Motor neuron (in vitro differentiated cells): ENCODE data around the gene SEMA3G. TPM values are rescaled to one million over a fixed set of nuclear protein-coding genes. Genes with fewer than 3 reads are reported as not detected.

Source experiments
- ATAC-seq, 8 experiments: fragments of 200-7000 bp; cut with Tn5 transposase; replicated peaks in 6 of 8; 2 replicates each; pipeline ENCODE4 v1.8.0; 2021; ENCODE audit warnings: mild to moderate bottlenecking in 8 of 8, moderate library complexity in 8 of 8
- H3K27ac ChIP-seq, 2 donors: fragments of 250-450 bp; sonication (Bioruptor Pico); 2 replicates each; pipeline ENCODE4 v1.9.0; 2021; ENCODE audit warnings: antibody characterized with exemption in 2 of 2, mild to moderate bottlenecking in 2 of 2, moderate library complexity in 1 of 2
- H3K4me1 ChIP-seq, 2 donors: fragments of 250-450 bp; sonication (Bioruptor Pico); replicated peaks in 1 of 2; 2 replicates each; pipeline ENCODE4 v1.6.1; 2021; ENCODE audit warnings: antibody characterized with exemption in 2 of 2, mild to moderate bottlenecking in 2 of 2, moderate library complexity in 1 of 2
- H3K4me3 ChIP-seq, 5 donors: fragments of 250-450 bp; sonication (Bioruptor Pico); 2 replicates each; pipeline ENCODE4 v1.9.0; 2021; ENCODE audit warnings: antibody characterized with exemption in 5 of 5, mild to moderate bottlenecking in 5 of 5, moderate library complexity in 4 of 5
- WGBS, 10 experiments: fragments of 450-650 bp; shearing (Covaris generic); methylation state at CpG; one replicate each; pipeline ENCODE4 v1.0.0; 2022; 5-methylcytosine and 5-hydroxymethylcytosine counted together
- in situ Hi-C, 9 experiments: fragments of 400-800 bp; cut with MboI; loops; one replicate each; pipeline ENCODE4 v1.15.0; 2021; ENCODE audit warnings: low sequenced_read_pairs in 9 of 9, low pct_unique_long_range_greater_than_20kb in 2 of 9; ENCODE audit not compliant: unreplicated experiment in 9 of 9
- total RNA-seq, 8 experiments: library from RNA; unstranded; fragments of 300-600 nt; gene quantifications; 2 replicates each; pipeline versions ENCODE4 v1.2.3 to v1.2.4, GENCODE V29; 2022

SEMA3G gene
- total RNA-seq, 8 experiments from 2014 or later: 0.05 to 0.91 (median 0.19) TPM

DNA sequence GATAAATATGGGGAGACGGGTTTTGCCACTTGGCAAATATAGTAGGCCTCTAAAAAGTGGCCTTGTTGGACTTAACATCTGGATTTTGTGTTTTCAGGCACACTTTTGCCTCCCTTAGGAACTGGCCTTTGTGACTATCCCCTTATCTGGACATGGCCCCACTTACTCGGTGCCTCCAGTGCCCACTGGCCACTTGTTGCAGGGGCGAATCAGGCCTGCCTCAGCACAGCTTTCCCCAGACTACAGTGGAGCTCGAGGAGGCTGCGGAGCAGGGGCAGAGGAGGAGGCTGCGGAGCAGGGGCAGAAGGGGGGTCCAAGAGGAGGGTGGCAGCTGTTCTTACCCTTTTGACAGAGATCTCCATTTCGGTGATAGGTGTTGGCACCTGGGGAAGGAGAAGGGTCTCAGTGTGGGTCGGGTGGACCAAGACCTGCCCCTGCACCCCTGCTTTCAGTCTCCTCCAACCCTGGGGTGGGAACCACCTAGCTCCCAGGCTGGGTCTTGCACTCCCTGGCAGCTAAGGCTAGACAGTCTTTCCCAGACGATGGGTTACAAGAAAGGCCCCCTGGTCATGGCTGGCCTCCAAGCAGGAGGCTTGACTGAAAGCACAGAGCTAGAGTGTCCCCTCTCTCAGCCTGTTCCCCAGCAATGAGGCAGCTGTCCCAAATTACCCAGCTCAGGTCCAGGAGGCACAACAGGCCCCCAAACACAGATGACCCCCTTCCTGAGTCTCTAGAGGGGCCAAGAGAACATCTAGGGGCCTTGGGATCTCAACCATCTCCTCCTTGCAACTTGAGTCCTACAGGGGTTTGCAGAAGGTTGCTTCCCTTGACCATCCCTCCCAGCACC is 6.1 kb downstream of the SEMA3G start:
- no peak for ATAC-seq
- 60 to 100% (median 80%) methylated on average over 1 to 5 of the region's 9 CpGs; no CpG with 5 or more reads in 6 of the 10 experiments for WGBS, 10 experiments
- Histone ChIP-seq H3K27ac (no peak overlapping the region), H3K4me3 (no peak overlapping the region), H3K4me1 (peaks cover 16 to 19% of the 10 kb centered on the region in 2 donors)
- in situ Hi-C loops: no loop called here

DNA sequence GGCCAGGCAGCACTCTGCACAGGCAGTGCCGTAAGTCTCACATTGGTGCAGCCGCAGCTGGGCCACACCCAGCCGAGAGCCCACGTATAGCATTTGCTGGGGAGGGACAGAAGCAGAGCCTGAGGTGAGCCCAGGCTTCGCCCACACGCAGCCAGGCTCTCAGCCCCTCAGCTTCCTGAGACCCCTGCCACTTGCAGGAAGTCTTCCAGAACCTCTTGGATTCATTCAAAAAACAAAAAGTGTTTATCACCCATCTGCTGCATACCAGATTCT is 6.9 kb downstream of the SEMA3G start:
- Histone ChIP-seq H3K27ac (no peak overlapping the region), H3K4me1 (peaks cover 24 to 26% of the 10 kb centered on the region in 2 donors), H3K4me3 (no peak overlapping the region)
- in situ Hi-C loops: no loop called here
- no peak for ATAC-seq
- WGBS, 10 experiments: 70 to 83% (median 80%) methylated on average over 1 to 2 of the region's 6 CpGs; no CpG with 5 or more reads in 6 of the 10 experiments

DNA sequence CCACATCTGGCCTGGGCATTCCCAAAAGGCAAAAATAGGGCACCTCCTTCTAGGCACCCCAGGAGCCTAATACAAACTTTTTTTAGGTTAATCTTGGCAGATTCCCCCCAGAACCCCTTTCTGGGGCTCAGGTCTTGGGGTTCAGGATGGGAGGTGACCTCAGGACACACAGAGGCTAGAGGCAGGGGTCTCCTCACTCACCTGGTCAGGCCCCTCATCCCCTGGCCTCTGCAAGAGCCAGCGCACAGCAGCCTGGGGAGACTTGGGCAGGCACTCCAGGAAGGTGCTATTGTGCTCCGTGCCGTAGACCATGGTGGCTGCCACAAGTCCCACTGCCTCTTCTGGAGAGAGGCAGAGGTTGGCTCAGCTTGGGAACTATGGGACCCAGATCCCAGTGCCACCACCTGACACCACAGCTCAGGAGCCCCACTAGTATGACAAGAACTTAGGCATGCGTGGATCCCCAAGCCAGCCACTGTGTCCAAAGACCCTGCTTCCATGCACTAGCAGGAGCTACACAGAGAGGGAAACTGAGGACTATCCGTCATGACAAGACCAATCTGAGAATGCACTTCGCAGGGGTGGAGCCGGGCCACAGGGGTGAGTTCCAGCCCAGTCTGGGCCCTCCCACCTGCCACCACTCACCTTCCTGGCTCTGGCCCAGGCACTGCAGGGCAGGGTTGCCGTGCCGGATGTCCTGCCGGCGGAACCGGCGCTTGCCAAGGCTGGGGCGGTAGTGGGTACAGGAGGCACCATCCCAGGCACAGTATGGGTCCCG is 7.4 kb downstream of the SEMA3G start:
- Histone ChIP-seq H3K27ac (no peak overlapping the region), H3K4me3 (no peak overlapping the region), H3K4me1 (peaks cover 29 to 30% of the 10 kb centered on the region in 2 donors)
- 85 to 100% (median 90%) methylated on average over 1 to 3 of the region's 15 CpGs; no CpG with 5 or more reads in 5 of the 10 experiments for WGBS, 10 experiments
- in situ Hi-C loops: no loop called here
- no peak for ATAC-seq

DNA sequence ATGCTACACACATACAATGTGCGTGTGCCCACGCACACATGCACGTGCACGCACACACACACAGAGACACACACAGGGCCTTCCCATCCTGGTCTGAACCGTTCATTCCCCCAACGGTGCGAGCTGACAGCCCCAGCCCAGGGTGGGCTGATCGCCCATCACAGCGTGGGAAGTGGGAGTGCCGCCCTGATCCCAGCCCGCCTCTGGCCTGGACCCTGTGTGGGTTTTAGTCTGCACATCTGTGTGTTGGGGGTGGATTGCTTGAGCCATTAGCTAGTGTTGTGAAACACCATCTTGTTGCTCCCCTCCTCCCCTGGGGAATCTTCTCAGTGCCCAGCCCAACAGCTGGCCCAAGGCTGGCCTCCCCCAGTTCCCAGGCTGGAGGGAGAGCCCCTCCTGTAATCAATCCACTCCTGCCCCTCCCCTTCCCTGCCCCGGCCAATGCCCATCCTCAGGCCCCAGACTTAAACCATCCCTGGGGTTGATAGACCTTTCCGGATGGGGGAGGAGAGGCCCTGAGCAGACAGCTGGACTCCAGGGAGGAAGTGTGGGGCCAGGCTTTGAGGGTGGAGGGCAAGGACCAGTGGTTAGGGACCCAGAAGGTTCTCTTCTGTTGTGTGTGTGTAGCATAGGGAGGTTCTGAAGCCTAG is 8.3 kb downstream of the SEMA3G start:
- 40 to 98% (median 80%) methylated on average over 1 to 7 of the region's 13 CpGs; no CpG with 5 or more reads in 7 of the 10 experiments for WGBS, 10 experiments
- H3K27ac ChIP-seq: no peak overlapping the region
- ATAC-seq: peak in 6 of 8 experiments; percentile 6 to 85 (median 40)
- H3K4me1 ChIP-seq: peaks cover 30 to 31% of the 10 kb centered on the region in 2 donors
- H3K4me3 ChIP-seq: no peak overlapping the region
- in situ Hi-C loops: no loop called here

DNA sequence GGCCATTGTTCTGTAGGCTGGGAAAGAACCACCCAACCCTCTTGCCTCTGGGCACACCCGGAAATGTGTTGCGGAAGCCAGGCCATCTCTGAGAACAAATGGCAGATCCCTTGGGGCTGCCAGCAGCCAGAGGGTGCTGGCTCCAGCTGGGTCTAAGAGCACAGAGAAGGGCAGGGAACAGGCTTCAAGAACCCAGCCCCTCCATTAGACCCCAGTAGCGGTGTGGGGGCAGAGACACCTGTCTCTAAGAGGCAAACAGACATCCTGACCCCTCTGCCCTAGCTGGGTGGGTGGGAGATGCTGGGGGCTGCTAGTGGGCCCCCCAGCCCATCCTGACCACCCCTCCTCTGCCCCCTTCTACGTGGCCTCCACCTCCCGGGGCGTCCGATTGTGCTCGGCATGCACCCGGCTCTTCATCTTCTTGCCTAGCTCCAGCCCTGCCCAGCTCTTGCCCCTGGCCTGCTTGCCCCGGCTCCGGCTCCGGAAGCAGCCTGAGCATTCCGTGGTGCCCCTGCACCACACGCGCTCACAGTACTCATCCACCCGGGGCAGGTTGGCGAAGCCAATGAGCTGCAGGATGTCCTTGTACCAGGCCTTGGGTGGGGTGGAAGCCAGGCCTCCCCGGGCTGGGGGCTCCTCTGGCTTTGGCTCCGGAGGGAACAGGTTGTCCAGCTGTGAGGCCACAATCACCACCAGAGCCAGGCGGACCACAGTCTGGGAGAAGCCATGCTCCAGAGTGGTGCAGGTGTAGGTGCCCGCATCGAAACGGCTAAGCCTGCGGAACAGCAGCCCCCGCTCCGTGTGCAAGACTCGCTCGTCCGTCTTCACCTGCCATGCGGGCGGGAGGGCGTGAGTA is 9.4 kb downstream of the SEMA3G start:
- ATAC-seq: no peak
- in situ Hi-C loops: no loop called here
- Histone ChIP-seq H3K4me1 (peaks cover 30 to 31% of the 10 kb centered on the region in 2 donors), H3K4me3 (no peak overlapping the region), H3K27ac (no peak overlapping the region)
- WGBS, 10 experiments: 70 to 100% (median 96%) methylated on average over 1 to 5 of the region's 32 CpGs; no CpG with 5 or more reads in 7 of the 10 experiments

DNA sequence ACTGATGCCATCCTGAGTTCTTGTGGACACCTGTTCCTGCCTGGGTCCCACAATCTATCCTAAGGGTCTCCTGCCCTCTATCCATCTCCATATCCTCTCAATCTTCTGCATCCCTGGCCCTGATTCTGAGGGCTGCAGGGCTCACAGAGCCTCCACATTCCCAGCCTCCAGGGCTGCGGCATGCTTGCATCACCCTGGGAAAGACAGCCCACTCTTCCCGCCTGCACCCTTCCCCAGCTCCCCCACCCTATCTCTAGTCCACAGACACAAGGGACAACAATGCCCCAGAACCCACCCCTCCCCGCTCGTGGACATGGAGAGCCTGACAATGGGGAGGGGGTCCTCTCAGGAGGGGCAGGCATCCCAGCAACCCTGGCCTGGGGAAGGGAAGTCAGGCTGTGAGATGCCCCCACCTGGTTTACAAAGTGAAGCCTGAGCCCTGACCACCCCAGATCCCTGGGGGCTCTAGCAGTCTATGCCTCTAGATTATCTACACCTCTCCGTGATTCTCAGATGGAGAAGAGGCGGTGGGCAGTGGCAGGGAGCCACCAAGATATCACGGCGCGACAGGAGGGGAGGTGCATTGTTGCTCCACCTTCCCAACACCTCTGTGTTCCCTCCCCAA is 10.3 kb downstream of the SEMA3G start:
- H3K4me3 ChIP-seq: no peak overlapping the region
- WGBS, 10 experiments: 80 to 100% methylated on average over 1 of the region's 9 CpGs; no CpG with 5 or more reads in 8 of the 10 experiments
- ATAC-seq: peak in 5 of 8 experiments; percentile 32 to 72 (median 56)
- in situ Hi-C loops: no loop called here
- peak overlapping the region in 1 of 2 donors; percentile 45 for H3K27ac ChIP-seq
- H3K4me1 ChIP-seq: peaks cover 30 to 34% of the 10 kb centered on the region in 2 donors

DNA sequence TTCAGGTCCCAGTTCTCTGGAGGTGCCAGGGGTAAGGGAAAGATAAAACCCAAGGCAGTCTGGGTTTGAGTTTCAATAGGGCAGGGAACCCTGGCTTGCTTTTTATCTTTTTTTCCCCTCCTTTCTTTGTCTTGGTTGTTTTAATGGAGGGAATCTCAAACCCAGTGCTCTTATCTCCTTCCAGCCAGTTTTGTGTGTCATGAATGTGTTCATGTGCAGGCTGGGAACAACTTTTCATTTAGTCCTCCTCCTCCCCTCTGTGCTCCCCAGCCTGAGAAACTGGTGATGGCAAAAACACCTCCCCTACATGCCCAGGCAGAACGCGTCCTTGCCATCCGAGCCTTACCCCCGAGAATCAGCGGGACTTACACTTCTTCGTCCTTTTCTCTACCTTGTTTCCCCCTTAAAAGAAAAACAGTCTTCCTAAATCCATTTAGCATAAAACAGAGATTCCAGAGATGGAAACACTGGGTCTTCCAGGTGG is 10.9 kb downstream of the SEMA3G start:
- Histone ChIP-seq H3K4me3 (no peak overlapping the region), H3K27ac (peak overlapping the region; percentile 2 to 45)
- 33 to 100% (median 83%) methylated on average over 1 to 6 of the region's 6 CpGs; no CpG with 5 or more reads in 2 of the 10 experiments for WGBS, 10 experiments

DNA sequence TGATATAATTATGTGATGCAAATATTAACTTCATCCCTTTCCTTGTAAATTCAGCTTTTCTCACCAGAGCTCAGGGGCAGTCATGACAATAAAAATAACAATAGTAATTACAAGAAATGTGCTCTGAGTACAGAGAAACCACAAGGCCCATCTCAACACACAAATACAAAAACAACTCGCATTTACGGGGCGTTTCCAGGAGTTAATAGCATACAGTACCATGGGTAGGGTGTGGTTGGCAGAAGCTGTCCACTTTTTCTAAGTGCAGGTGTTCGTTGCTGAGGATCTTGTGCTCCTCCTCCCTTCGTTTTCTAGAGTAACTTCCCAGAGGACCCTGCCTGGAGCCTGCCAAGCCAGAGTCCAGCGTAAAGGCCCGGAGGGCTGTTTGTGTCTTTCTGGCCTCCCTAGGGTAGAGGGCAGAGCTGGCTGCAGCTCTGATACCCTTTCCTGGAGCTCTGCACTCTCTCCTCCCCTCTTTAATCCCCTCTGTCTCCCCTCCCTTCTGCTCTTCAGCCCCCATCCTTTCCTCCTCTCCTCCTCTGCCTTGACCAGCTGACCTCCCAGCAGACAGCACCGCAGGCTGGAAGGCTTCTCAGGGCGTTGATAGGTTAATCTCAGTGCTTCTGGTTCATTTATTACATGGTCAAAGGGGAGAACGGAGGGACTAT is 11.4 kb downstream of the SEMA3G start:
- 30 to 100% (median 73%) methylated on average over 2 to 7 of the region's 10 CpGs; no CpG with 5 or more reads in 3 of the 10 experiments for WGBS, 10 experiments

More for the DNA sequence above, 10.9 kb downstream of the SEMA3G start:
- ATAC-seq: peak in 1 of 8 experiments; percentile 2
- peaks cover 30 to 34% of the 10 kb centered on the region in 2 donors for H3K4me1 ChIP-seq
- in situ Hi-C loops: no loop called here

DNA sequence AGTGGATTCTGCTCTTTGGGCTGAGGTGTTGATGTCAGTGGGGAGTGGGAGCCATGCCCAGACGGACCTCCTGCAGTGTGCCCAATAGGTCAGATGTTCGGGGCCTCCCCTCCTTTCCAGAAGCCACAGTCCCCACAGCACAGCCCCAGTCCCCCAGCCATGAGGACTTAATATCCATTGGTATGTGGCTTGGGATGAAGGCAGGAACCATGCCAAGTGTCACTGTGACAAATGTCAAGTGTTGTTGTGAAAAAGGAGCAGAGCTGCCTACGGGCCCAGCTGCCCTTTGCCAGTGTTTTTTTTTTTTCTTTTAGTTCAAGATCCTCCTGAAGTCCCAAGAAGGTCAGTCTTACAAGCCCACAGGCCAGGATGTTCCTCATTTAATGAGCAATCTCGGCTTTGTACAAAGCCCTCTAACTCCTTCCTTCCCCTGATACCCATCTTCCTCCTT is 12.2 kb downstream of the SEMA3G start:
- in situ Hi-C loops: no loop called here
- no peak for ATAC-seq
- no peak overlapping the region for H3K27ac ChIP-seq
- 20 to 100% (median 80%) methylated on average over 1 to 4 of the region's 4 CpGs; no CpG with 5 or more reads in 3 of the 10 experiments for WGBS, 10 experiments
- H3K4me3 ChIP-seq: no peak overlapping the region
- H3K4me1 ChIP-seq: peaks cover 32 to 34% of the 10 kb centered on the region in 2 donors

More for the DNA sequence above, 11.4 kb downstream of the SEMA3G start:
- Histone ChIP-seq H3K4me1 (peaks cover 30 to 34% of the 10 kb centered on the region in 2 donors), H3K4me3 (no peak overlapping the region), H3K27ac (peak overlapping the region; percentile 2 to 45)
- ATAC-seq: peak in 7 of 8 experiments; percentile 20 to 75 (median 58)
- in situ Hi-C loops: no loop called here

DNA sequence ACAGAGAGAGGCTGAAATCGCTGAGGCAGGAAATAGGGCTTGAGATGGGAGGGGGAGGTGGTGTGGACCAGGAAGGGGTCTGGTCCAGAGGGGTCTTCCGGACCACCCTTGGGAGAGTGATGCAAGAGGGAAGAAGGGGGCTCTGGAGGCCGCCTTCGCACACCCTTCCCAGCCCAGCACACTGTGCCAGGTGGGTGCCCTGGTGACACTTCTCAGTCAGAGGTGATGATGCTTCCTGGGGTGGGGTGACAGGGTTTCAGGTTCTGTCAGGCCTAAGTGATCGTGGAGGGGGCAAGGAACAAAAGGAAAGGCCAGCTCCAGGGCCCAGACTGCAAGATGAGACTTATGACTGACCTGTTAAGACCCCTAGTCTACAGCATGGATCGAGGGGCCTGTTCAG is 12.7 kb downstream of the SEMA3G start:
- no peak overlapping the region for H3K27ac ChIP-seq
- in situ Hi-C loops: no loop called here
- ATAC-seq: no peak
- no peak overlapping the region for H3K4me3 ChIP-seq
- peaks cover 32 to 34% of the 10 kb centered on the region in 2 donors for H3K4me1 ChIP-seq
- WGBS, 10 experiments: 20 to 83% (median 67%) methylated on average over 1 to 2 of the region's 6 CpGs; no CpG with 5 or more reads in 6 of the 10 experiments

DNA sequence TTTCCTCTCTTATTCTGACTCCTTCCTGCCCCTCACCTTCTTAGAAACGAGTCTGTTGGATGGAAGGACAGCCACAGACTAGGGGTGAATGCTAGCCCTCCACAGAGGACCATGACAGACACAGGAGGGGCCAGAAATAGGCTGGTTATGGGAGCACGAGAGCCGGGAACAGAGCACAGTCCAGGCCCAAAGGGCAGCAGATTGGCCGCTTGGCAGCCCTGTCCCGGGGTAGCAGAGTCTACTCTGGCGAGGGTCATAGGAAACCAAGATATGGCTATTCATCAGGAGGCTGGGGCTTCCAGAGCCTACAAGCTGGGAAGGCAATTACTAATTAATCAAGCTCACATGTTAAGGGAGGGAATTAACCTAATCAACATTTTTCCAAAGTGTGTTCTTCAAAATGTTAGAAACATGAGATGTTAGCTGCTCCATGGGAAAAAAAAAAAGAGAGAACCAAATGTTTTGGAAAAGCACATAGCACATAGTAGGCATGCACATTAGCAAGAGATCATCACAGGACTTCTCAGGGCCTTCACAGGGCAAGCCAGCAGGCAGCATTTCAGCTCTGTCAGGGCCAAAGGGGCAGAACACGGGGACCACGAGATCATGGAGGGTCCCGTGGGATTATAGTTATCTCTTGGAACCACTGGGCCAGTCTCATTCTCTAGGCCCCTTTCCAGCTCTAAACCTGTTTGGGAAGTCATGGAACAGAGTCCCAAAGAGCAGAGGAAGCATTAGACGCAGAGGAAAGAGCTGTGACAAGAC is 13.3 kb downstream of the SEMA3G start:
- no peak for ATAC-seq
- H3K27ac ChIP-seq: no peak overlapping the region
- in situ Hi-C loops: no loop called here
- WGBS, 10 experiments: 56 to 100% (median 90%) methylated on average over 2 to 7 of the region's 10 CpGs; no CpG with 5 or more reads in 4 of the 10 experiments
- no peak overlapping the region for H3K4me3 ChIP-seq
- H3K4me1 ChIP-seq: peaks cover 29 to 34% of the 10 kb centered on the region in 2 donors
